PC-3 (cell line): Measurements from ENCODE around the gene CBX2. TPM values are rescaled to one million over a fixed set of nuclear protein-coding genes. Genes with fewer than 3 reads are reported as not detected.

Source experiments
- ATAC-seq: fragments of 200-7000 bp; cut with Tn5 transposase; 2 replicates; pipeline ENCODE4 v1.9.1; 2020; ENCODE audit warnings: mild to moderate bottlenecking, moderate library complexity
- BruUV-seq: library from RNA; stranded (reverse); fragments of 400-500 nt; replicated peaks from 2 replicates; lab custom pipeline; 2021; lab: Mats Ljungman, UMichigan
- CTCF ChIA-PET: fragments of 300-600 bp; sonication (Branson Sonifier 250); formaldehyde crosslinking; loops from one replicate; lab custom pipeline; 2022; ENCODE audit warnings: antibody characterized with exemption; lab: Charles Lee
- POLR2A ChIA-PET: fragments of 300-600 bp; sonication (Branson Sonifier 250); formaldehyde crosslinking; loops from one replicate; lab custom pipeline; 2022; ENCODE audit warnings: antibody characterized with exemption; ENCODE audit not compliant: unreplicated experiment; lab: Charles Lee
- DNase-seq: peaks from one replicate; pipeline ENCODE4 v3.0.0-alpha.2; 2015
- H2AFZ ChIP-seq: fragments of 300-600 bp; sonication (generic); 2 replicates; pipeline ENCODE4 v1.6.0; 2016; ENCODE audit warnings: antibody characterized with exemption, low read length
- H3F3A ChIP-seq: fragments of 300-600 bp; sonication (generic); one replicate; pipeline ENCODE4 v1.6.0; 2017; ENCODE audit warnings: antibody characterized with exemption, low read length, control low read depth, mild to moderate bottlenecking; ENCODE audit not compliant: unreplicated experiment
- H3K27ac ChIP-seq: fragments of 300-600 bp; sonication (generic); 2 replicates; pipeline ENCODE4 v1.5.1; 2016; ENCODE audit warnings: mild to moderate bottlenecking, low read length
- H3K27me3 ChIP-seq: fragments of 300-600 bp; sonication (generic); 2 replicates; pipeline ENCODE4 v1.6.1; 2016; ENCODE audit warnings: low read length, mixed read lengths
- H3K36me3 ChIP-seq: fragments of 300-600 bp; sonication (generic); 2 replicates; pipeline ENCODE4 v1.6.1; 2016; ENCODE audit warnings: low read depth, mixed run types, low read length, mixed read lengths
- H3K4me1 ChIP-seq: fragments of 300-600 bp; sonication (generic); 2 replicates; pipeline ENCODE4 v1.5.1; 2016; ENCODE audit warnings: low read length; ENCODE audit not compliant: insufficient read depth
- H3K4me2 ChIP-seq: fragments of 300-600 bp; sonication (generic); 2 replicates; pipeline ENCODE4 v1.6.0; 2016; ENCODE audit warnings: low read length
- H3K4me3 ChIP-seq: fragments of 300-600 bp; sonication (generic); 2 replicates; pipeline ENCODE4 v1.5.1; 2016; ENCODE audit warnings: mild to moderate bottlenecking, low read length, mixed read lengths
- H3K79me2 ChIP-seq: fragments of 300-600 bp; sonication (generic); 2 replicates; pipeline ENCODE4 v1.6.1; 2017; ENCODE audit warnings: low read length, mixed read lengths
- H3K9ac ChIP-seq: fragments of 300-600 bp; sonication (generic); 2 replicates; pipeline ENCODE4 v1.6.0; 2016; ENCODE audit warnings: mild to moderate bottlenecking, low read length
- H3K9me2 ChIP-seq: fragments of 300-600 bp; sonication (generic); replicated peaks from 2 replicates; pipeline ENCODE4 v1.6.1; 2016; ENCODE audit warnings: mixed run types, low read length, mixed read lengths
- H3K9me3 ChIP-seq: fragments of 300-600 bp; sonication (generic); 2 replicates; pipeline ENCODE4 v1.6.1; 2016; ENCODE audit warnings: low read length, mixed read lengths
- H4K20me1 ChIP-seq: fragments of 300-600 bp; sonication (generic); 2 replicates; pipeline ENCODE4 v1.6.1; 2016; ENCODE audit warnings: low read length, mixed read lengths
- EZH2 ChIP-seq: fragments of 300-600 bp; sonication (generic); IDR thresholded peaks from one replicate; pipeline ENCODE4 v1.6.1; 2017; ENCODE audit warnings: antibody characterized with exemption, mild to moderate bottlenecking, low read length; ENCODE audit not compliant: unreplicated experiment
- EZH2phosphoT487 ChIP-seq: fragments of 300-600 bp; sonication (generic); IDR thresholded peaks from 2 replicates; pipeline ENCODE4 v1.6.1; 2018; ENCODE audit warnings: mild to moderate bottlenecking, antibody characterized with exemption, low read length, borderline replicate concordance
- intact Hi-C: fragments of 100-400 bp; cut with micrococcal nuclease; formaldehyde crosslinking; loops from 2 replicates; pipeline ENCODE4 v1.9.0; 2023
- total RNA-seq: library from RNA; depleted of rRNA; stranded (reverse); fragments of >200 nt; gene quantifications from 2 replicates; pipeline ENCODE4 v1.2.3, GENCODE V29; 2014
- TF ChIP-seq, protein P1 (sequence below): fragments of 300-600 bp; sonication (generic); conservative IDR thresholded peaks from 2 replicates; pipeline ENCODE4 v1.5.1; 2017; ENCODE audit warnings: antibody characterized with exemption, low read depth, mild to moderate bottlenecking, low read length

Gene CBX2
- total RNA-seq, 1 experiment from 2014 or later: 39.2 TPM

- Histone ChIP-seq H3K27ac (no peak overlapping the region), H3K9me3 (no peaks in the 10 kb centered on the region), H3K4me2 (peak overlapping the region; percentile 87), H3K4me3 (peak overlapping the region; percentile 67), H3K79me2 (no peaks in the 10 kb centered on the region), H3K27me3 (peaks cover 9% of the 10 kb centered on the region; the same call in 1 of the 2 replicates), H3K36me3 (peaks cover 12% of the 10 kb centered on the region; the same call in 1 of the 2 replicates), H3K9ac (no peak overlapping the region), H2AFZ (peak overlapping the region; percentile 92), H3K9me2 (no peaks in the 10 kb centered on the region), H3F3A (peaks cover 3% of the 10 kb centered on the region), H3K4me1 (peaks cover 8% of the 10 kb centered on the region), H4K20me1 (no peaks in the 10 kb centered on the region)
- ATAC-seq (no peak; the same call in 1 of the 2 replicates), DNase-seq (no peak)
- intact Hi-C loops: no loop called here
- TF ChIP-seq EZH2phosphoT487 (no peak), EZH2 (no peak)
- TF ChIP-seq, protein P1, sequence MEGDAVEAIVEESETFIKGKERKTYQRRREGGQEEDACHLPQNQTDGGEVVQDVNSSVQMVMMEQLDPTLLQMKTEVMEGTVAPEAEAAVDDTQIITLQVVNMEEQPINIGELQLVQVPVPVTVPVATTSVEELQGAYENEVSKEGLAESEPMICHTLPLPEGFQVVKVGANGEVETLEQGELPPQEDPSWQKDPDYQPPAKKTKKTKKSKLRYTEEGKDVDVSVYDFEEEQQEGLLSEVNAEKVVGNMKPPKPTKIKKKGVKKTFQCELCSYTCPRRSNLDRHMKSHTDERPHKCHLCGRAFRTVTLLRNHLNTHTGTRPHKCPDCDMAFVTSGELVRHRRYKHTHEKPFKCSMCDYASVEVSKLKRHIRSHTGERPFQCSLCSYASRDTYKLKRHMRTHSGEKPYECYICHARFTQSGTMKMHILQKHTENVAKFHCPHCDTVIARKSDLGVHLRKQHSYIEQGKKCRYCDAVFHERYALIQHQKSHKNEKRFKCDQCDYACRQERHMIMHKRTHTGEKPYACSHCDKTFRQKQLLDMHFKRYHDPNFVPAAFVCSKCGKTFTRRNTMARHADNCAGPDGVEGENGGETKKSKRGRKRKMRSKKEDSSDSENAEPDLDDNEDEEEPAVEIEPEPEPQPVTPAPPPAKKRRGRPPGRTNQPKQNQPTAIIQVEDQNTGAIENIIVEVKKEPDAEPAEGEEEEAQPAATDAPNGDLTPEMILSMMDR: no peak
- no TSS peak for BruUV-seq
- POLR2A ChIA-PET: no interaction called here
- CTCF ChIA-PET: interaction anchor here (0.6 kb wide), 1 partner anchor 203 kb away, joined by 3 read pairs; no protein-coding TSS in a partner anchor
These were observed 11.3 kb downstream of the CBX2 start for GRCh38 chr17:79788989-79789942.

DNA sequence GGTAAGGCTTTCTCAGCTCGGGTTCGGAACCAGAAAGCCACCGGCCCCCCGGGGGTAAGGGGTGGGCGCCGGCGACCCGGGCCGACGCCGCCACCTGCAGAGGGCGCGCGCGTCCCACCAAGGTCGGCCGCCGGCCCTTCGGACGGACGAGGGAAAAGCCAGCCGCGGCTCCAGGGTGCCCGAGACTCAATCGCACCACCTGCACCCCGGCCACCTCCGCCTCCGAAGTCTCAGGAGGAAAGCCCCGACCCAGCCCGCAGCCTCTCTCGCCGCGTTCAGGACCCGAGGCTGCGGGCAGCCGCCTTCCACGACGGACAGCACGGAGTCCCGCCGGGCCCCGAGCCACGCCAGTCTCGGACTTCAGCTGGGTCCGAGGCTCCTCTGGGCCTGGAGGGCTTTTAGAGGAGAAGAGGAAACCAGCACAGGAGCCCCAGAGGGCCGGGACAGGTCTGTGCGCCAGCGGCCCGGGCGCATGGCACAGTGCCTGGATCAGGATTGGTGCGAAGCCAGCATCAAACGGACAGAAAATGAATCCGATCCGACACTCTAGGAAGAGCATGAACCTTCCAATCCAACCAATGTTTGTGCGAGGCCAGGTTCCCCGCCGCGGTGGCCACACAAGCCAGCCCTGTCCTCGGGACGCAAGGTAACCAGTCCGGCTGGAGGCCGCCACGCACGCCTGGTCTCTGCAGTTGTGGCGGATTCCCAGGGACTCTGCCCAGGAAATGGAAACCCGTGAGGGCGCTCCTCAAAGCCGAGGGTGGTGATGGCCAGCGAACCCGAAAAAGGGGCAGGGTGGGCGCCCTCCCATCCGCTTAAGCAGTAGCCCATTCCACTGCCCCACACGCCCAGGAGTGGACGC is 12.2 kb downstream of the CBX2 start:
- Histone ChIP-seq H3K4me2 (peak overlapping the region; percentile 87), H3K4me1 (peaks cover 8% of the 10 kb centered on the region), H3K79me2 (peaks cover 8% of the 10 kb centered on the region; the same call in 1 of the 2 replicates), H3K36me3 (peaks cover 8% of the 10 kb centered on the region; the same call in 1 of the 2 replicates), H3K9ac (peak overlapping the region; percentile 35; the same call in 1 of the 2 replicates), H4K20me1 (peaks cover 3% of the 10 kb centered on the region; the same call in 1 of the 2 replicates), H3K9me3 (no peaks in the 10 kb centered on the region), H3K9me2 (no peaks in the 10 kb centered on the region), H3K4me3 (peak overlapping the region; percentile 67), H3K27me3 (peaks cover 9% of the 10 kb centered on the region; the same call in 1 of the 2 replicates), H3F3A (peaks cover 3% of the 10 kb centered on the region), H2AFZ (peak overlapping the region; percentile 92), H3K27ac (no peak overlapping the region)
- ChIA-PET CTCF (no interaction called here), POLR2A (no interaction called here)
- BruUV-seq: no TSS peak
- intact Hi-C loops: loop anchor here (5.0 kb wide), 1 partner anchor 127 kb away; no protein-coding TSS in a partner anchor
- TF ChIP-seq EZH2phosphoT487 (no peak), EZH2 (no peak)
- TF ChIP-seq, protein P1: peak; percentile 92
- ATAC-seq (peak; percentile 70), DNase-seq (peak; percentile 65)
